Gastrocnemius medialis (tissue), 4 donors: ENCODE results near the gene RAD54L2. TPM values are rescaled to one million over a fixed set of nuclear protein-coding genes. Genes with fewer than 3 reads are reported as not detected.
"Not testable (repeated sequence)": the region's sequence is repeated elsewhere in the genome, so short reads cannot be mapped to it uniquely, and the experiment has no call there.

Source experiments
- ATAC-seq, 2 donors: fragments of 150-250 bp; one replicate each; pipeline ENCODE4 v1.9.1; 2016
- DNase-seq, 2 donors: peaks; one replicate each; pipeline ENCODE4 v3.0.0-alpha.2; 2019
- H3K27ac ChIP-seq, 4 donors: fragments of 200-600 bp; sonication (generic); 1 replicate in 1 of 4; 2 replicates in 3 of 4; pipeline ENCODE4 v1.5.1; 2016 to 2018; ENCODE audit warnings: mild to moderate bottlenecking in 2 of 4, moderate library complexity in 1 of 4
- H3K27me3 ChIP-seq, 3 donors: fragments of 200-600 bp; sonication (generic) in 2 of 3; 1 replicate in 1 of 3; 2 replicates in 2 of 3; pipeline versions ENCODE4 v1.5.1 to v1.6.0; 2016 to 2019; ENCODE audit warnings: mild to moderate bottlenecking in 1 of 3, moderate library complexity in 1 of 3
- H3K36me3 ChIP-seq, 2 donors: fragments of 200-600 bp; sonication (generic) in 1 of 2; one replicate each; pipeline ENCODE4 v1.5.1; 2017 to 2018
- H3K4me1 ChIP-seq, 2 donors: fragments of 200-600 bp; sonication (generic) in 1 of 2; one replicate each; pipeline ENCODE4 v1.5.1; 2016 to 2017; ENCODE audit warnings: mild to moderate bottlenecking in 2 of 2
- H3K4me3 ChIP-seq, 4 donors: fragments of 200-600 bp; sonication (generic) in 3 of 4; 1 replicate in 1 of 4; 2 replicates in 3 of 4; pipeline ENCODE4 v1.5.1; 2016 to 2019; ENCODE audit warnings: mild to moderate bottlenecking in 2 of 4
- H3K9me3 ChIP-seq, 3 donors: fragments of 200-600 bp; sonication (generic) in 2 of 3; 1 replicate in 1 of 3; 2 replicates in 2 of 3; pipeline ENCODE4 v1.5.1; 2016 to 2019
- POLR2A ChIP-seq, 2 donors: fragments of 450-650 bp; IDR thresholded peaks; one replicate each; pipeline ENCODE4 v1.6.1; 2017; ENCODE audit warnings: antibody characterized with exemption in 2 of 2, mild to moderate bottlenecking in 2 of 2, moderate library complexity in 2 of 2
- in situ Hi-C, 4 donors: fragments of 200-750 bp; cut with MboI; loops; one replicate each; pipeline versions ENCODE4 v1.15.0 to v1.8.0; 2017; ENCODE audit warnings: low sequenced_read_pairs in 4 of 4
- intact Hi-C: fragments of 100-400 bp; cut with DNase I; formaldehyde crosslinking; loops from one replicate; pipeline ENCODE4 v1.15.1; 2023; ENCODE audit warnings: low total_unique reads
- total RNA-seq, 4 donors: library from RNA; depleted of rRNA; stranded (reverse); fragments of >200 nt; gene quantifications; one replicate each; pipeline versions ENCODE4 v1.1.0 to v1.2.3, GENCODE V29; 2016
- TF ChIP-seq, protein P1 (sequence below), 5 experiments: fragments of 450-650 bp in 3 of 5; fragments of 200-600 bp in 2 of 5; sonication (generic) in 2 of 5; IDR thresholded peaks in 4 of 5; conservative IDR thresholded peaks in 1 of 5; 1 replicate in 4 of 5; 2 replicates in 1 of 5; pipeline ENCODE4 v1.5.1; 2016 to 2019; ENCODE audit warnings: antibody characterized with exemption in 5 of 5, mild to moderate bottlenecking in 3 of 5, moderate library complexity in 3 of 5

The RAD54L2 gene
- total RNA-seq, 4 donors from 2014 or later = 8.8 to 11.2 (median 10.4) TPM

DNA sequence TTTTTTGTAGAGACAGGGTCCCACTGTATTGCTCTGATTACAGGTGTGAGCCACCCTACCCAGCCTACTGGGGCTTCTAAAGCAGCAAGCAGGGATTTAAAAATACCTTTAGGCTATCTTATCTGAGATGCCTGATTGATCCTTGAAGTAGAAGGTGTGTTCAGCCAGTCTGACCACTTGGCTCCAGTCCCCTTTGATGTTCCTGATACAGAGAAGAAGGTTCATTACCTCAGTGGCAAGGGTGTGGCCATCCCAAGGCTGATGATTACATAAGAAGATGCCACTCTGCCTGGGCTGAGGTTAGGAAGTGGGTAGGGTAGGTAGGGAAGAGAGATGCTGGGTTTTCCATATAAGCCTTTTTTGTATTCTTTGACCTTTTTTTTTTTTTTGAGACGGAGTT lies 27.5 kb upstream of the RAD54L2 start:
- Histone ChIP-seq H3K4me1 (no peaks in the 10 kb centered on the region), H3K4me3 (no peak overlapping the region), H3K27ac (no peak overlapping the region), H3K36me3 (no peaks in the 10 kb centered on the region), H3K27me3 (no peaks in the 10 kb centered on the region), H3K9me3 (no peaks in the 10 kb centered on the region)
- ATAC-seq (no peak), DNase-seq (no peak)
- in situ Hi-C loops = no loop called here
- intact Hi-C loops = no loop called here
- no peak for TF ChIP-seq POLR2A (IDR thresholded peaks at IDR 0.05)

DNA sequence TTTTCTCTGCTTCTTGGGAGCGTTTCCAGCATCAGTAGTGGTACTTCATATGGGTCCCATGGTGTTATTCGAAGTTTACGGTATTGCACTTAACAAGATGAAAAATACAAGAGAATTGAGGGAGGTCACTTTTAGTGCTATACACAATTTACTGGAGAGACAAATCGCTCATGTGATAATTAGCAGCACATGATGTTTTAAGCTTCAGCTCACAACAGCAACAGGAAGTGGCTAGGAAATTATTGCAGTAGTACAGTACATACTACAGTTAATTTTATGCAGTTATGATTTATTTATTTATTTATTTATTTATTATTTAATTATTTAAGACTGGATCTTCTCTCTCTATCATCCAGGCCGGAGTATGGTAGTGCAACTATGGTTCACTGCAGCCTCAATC lies 24.3 kb upstream of the RAD54L2 start:
- DNase-seq (no peak), ATAC-seq (no peak)
- no peak for TF ChIP-seq POLR2A (IDR thresholded peaks at IDR 0.05)
- TF ChIP-seq, protein P1, sequence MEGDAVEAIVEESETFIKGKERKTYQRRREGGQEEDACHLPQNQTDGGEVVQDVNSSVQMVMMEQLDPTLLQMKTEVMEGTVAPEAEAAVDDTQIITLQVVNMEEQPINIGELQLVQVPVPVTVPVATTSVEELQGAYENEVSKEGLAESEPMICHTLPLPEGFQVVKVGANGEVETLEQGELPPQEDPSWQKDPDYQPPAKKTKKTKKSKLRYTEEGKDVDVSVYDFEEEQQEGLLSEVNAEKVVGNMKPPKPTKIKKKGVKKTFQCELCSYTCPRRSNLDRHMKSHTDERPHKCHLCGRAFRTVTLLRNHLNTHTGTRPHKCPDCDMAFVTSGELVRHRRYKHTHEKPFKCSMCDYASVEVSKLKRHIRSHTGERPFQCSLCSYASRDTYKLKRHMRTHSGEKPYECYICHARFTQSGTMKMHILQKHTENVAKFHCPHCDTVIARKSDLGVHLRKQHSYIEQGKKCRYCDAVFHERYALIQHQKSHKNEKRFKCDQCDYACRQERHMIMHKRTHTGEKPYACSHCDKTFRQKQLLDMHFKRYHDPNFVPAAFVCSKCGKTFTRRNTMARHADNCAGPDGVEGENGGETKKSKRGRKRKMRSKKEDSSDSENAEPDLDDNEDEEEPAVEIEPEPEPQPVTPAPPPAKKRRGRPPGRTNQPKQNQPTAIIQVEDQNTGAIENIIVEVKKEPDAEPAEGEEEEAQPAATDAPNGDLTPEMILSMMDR (IDR thresholded peaks at IDR 0.05 in 4 of 5, conservative IDR thresholded peaks at IDR 0.05 in 1 of 5) = no peak
- intact Hi-C loops = no loop called here
- Histone ChIP-seq H3K9me3 (no peaks in the 10 kb centered on the region), H3K27me3 (no peaks in the 10 kb centered on the region), H3K4me1 (no peaks in the 10 kb centered on the region), H3K27ac (no peak overlapping the region), H3K36me3 (no peaks in the 10 kb centered on the region), H3K4me3 (no peak overlapping the region)
- in situ Hi-C loops = no loop called here

DNA sequence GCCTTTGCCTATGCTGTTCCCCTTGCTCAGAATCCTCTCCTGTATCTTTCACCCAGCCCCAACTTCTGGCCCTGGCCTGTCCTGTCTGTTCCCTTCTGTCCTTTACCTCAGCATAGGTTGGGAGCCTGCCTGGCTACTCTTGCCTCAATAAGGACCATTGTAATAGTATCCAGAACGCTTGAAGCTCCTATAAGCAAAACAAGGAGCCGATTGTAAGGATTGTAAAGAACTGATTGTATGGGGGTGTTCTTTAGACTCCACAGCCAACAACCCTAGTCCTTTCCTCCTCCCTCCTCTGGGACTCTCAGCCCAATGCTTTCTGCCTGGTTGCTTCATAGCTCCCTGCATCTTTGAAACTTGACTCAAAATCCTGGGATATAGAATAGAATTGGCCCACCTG lies 18.7 kb upstream of the RAD54L2 start:
- DNase-seq (no peak), ATAC-seq (no peak)
- intact Hi-C loops = no loop called here
- H3K4me3 ChIP-seq = no peak overlapping the region
- no peak overlapping the region for H3K27ac ChIP-seq
- no peaks in the 10 kb centered on the region for H3K4me1 ChIP-seq
- in situ Hi-C loops = no loop called here
- TF ChIP-seq, protein P1 (IDR thresholded peaks at IDR 0.05 in 4 of 5, conservative IDR thresholded peaks at IDR 0.05 in 1 of 5) = no peak
- no peaks in the 10 kb centered on the region for H3K36me3 ChIP-seq
- no peaks in the 10 kb centered on the region for H3K9me3 ChIP-seq
- H3K27me3 ChIP-seq = no peaks in the 10 kb centered on the region

DNA sequence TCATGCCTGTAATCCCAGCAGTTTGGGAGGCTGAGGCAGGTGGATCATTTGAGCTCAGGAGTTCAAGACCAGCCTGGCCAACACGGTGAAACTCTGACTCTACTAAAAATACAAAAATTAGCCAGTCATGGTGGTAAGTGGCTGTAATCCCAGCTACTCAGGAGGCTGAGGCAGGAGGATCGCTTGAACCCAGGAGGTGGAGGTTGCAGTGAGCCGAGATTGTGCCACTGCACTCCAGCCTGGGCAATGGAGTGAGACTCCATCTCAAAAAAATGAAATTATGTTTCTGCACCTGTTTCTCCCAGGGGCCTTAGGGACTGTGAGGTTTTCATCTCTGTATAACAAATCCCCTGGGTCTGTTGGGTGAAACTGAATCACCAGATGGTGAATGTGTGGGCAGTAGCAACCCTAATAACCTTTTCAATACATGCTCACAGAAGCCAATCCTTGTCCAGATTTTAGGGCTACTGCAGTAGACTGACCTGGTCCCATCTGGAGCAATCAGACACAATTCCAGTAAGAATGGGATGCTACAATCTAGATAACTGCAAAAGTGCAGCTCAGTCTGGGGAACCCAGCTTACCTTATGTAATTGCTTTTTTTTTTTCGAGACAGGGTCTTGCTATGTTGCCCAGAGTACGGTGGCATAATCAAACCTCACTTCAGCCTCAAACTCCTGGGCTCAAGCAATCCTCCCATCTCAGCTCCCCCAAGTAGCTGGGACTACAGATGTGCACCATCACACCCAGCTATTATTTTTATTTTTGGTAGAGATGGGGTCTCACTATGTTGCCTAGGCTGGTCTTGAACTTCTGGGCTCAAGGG lies 17.4 kb upstream of the RAD54L2 start:
- H3K27ac ChIP-seq, H3K4me3 ChIP-seq, ATAC-seq, in situ Hi-C loops, DNase-seq, H3K9me3 ChIP-seq, H3K4me1 ChIP-seq, H3K27me3 ChIP-seq, H3K36me3 ChIP-seq, intact Hi-C loops: not testable (repeated sequence)

DNA sequence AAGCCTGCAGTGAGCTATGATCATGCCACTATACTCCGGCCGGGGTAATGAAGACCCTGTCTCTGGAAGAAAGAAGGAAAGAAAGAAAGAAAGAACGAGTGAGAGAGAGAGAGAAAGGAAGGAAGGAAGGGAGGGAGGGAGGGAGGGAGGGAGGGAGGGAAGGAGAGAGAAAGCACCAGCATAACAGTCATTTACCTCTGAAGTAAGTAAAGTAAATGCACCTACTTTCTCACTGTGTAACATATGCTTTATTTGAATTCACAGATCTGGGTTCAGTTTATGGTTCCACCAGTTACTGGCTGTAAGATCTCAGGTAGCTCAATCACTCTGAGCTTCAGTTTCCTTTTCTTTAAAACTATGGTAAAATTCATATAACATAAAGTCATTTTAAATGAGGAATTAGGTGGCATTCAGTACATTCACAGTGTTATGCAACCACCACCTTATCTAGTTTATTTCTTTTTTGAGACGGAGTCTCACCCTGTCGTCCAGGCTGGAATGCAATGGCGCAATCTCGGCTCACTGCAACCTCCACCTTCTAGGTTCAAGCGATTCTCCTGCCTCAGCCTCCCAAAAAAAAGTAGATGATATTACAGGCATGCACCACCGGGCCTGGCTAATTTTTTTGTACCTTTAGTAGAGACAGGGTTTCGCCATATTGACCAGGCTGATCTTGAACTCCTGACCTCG lies 16.1 kb upstream of the RAD54L2 start:
- no peak overlapping the region for H3K27ac ChIP-seq
- H3K36me3 ChIP-seq = no peaks in the 10 kb centered on the region
- no peak for TF ChIP-seq POLR2A (IDR thresholded peaks at IDR 0.05)
- TF ChIP-seq, protein P1 (IDR thresholded peaks at IDR 0.05 in 4 of 5, conservative IDR thresholded peaks at IDR 0.05 in 1 of 5) = no peak
- in situ Hi-C loops (no loop called here), intact Hi-C loops (no loop called here)
- no peak for DNase-seq
- ATAC-seq = no peak
- no peak overlapping the region for H3K4me3 ChIP-seq
- no peaks in the 10 kb centered on the region for H3K27me3 ChIP-seq
- H3K4me1 ChIP-seq = no peaks in the 10 kb centered on the region
- no peaks in the 10 kb centered on the region for H3K9me3 ChIP-seq

DNA sequence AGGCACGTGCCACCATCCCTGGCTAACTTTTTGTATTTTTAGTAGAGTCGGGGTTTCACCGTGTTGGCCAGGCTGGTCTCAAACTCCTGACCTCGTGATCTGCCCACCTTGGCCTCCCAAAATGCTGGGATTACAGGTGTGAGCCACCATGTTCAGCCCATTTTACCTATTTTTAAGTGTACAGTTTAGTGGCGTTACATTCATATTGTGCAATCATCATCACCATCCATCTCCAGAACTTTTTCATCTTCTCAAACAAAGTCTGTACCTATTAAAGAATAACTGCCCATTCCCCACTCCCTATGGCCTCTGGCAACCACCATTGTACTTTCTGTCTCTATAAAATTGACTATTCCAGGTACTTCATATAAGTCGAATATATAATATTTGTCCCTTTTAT lies 13.6 kb upstream of the RAD54L2 start:
- ATAC-seq, H3K4me3 ChIP-seq, DNase-seq, H3K27ac ChIP-seq, H3K36me3 ChIP-seq, in situ Hi-C loops, H3K4me1 ChIP-seq, H3K27me3 ChIP-seq, intact Hi-C loops, H3K9me3 ChIP-seq: not testable (repeated sequence)
